Gastroesophageal sphincter (tissue), 3 donors: Measurements from ENCODE around the gene USP47.

Experiments used
- CTCF ChIP-seq, 4 experiments: fragments of 200-600 bp in 2 of 4; fragments of 450-650 bp in 2 of 4; sonication (generic) in 1 of 4; IDR thresholded peaks; one replicate each; pipeline ENCODE4 v1.5.1; 2017 to 2019; ENCODE audit warnings: antibody characterized with exemption in 4 of 4, mild to moderate bottlenecking in 2 of 4, moderate library complexity in 2 of 4
- EP300 ChIP-seq: sonication (generic); formaldehyde crosslinking; IDR thresholded peaks from one replicate; pipeline ENCODE4 v1.6.1; 2017; ENCODE audit warnings: antibody characterized with exemption, mild to moderate bottlenecking

- TF ChIP-seq EP300 (no peak), CTCF (IDR thresholded peaks at IDR 0.05) (no peak)
Observed at GRCh38 chr11:11862999-11863398, 21.2 kb downstream of the USP47 start.
